ENCODE data around the gene SLC50A1. TPM values are rescaled to one million over a fixed set of nuclear protein-coding genes. Genes with fewer than 3 reads are reported as not detected.

Gene SLC50A1
- total and polyA plus RNA-seq, 2 of the 8 experiments (the other 6 are each of a cell fraction or from before 2014, with no cell fraction given): 36.5 to 90.8 TPM

DNA sequence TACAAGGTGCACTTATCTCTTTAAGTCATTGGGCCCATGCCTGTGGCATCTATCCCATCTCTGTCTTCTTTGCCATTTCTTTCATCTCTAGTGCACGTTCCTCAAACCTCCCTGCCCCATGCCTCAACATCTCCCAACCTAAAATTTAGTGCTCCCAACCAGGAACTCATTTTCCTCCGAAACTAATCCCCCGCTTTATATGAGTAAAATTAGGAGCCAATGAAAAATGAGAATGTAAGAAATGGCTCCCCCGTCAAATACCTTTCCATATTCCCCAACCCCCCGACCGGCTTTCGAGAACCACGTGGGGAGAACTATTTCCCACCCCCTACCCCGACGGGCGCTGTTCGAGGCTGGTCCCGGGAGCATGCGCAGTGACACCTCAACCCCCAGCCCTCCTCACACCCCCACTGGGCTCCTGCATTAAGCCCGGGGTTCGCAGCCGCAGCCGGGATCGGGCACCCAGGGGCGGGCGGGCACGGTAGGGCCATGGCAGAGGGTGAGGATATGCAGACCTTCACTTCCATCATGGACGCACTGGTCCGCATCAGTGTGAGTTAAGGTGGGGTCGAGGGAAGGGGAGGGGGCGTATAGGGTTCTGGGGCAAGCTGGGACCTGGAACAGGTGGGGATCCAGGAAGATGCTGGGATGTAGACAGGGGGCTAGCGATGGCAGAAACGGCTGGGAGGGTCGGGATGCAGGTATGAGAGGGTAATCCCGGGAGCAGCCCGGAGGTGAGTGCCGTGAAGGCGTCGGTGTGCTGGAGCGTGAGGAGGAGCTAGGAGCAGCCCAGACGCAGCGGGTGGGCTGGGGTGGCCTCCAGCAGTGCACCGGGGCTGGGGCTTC lies 38.0 kb downstream of the SLC50A1 start, which contains the start of gene TRIM46 (continued):
- peak; percentile 13 for TF ChIP-seq ASH2L (IDR thresholded peaks at IDR 0.05; ENCODE audit: low read length)
- no peak for TF ChIP-seq SIX5 (IDR thresholded peaks at IDR 0.05; ENCODE audit: low read depth, low read length)
- TF ChIP-seq TAF7 (optimal IDR thresholded peaks at IDR 0.05; ENCODE audit: borderline replicate concordance, low read depth, low read length): no peak
- TF ChIP-seq, protein P1, sequence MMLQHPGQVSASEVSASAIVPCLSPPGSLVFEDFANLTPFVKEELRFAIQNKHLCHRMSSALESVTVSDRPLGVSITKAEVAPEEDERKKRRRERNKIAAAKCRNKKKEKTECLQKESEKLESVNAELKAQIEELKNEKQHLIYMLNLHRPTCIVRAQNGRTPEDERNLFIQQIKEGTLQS (IDR thresholded peaks at IDR 0.05; ENCODE audit: insufficient read depth, low read depth, low read length): no peak
- TF ChIP-seq CBX8 (IDR thresholded peaks at IDR 0.05; ENCODE audit: borderline replicate concordance, low read depth, low read length): no peak
- TF ChIP-seq, protein P2, sequence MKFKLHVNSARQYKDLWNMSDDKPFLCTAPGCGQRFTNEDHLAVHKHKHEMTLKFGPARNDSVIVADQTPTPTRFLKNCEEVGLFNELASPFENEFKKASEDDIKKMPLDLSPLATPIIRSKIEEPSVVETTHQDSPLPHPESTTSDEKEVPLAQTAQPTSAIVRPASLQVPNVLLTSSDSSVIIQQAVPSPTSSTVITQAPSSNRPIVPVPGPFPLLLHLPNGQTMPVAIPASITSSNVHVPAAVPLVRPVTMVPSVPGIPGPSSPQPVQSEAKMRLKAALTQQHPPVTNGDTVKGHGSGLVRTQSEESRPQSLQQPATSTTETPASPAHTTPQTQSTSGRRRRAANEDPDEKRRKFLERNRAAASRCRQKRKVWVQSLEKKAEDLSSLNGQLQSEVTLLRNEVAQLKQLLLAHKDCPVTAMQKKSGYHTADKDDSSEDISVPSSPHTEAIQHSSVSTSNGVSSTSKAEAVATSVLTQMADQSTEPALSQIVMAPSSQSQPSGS (IDR thresholded peaks at IDR 0.05; ENCODE audit: low read length): no peak
- no peak for TF ChIP-seq PHF8 (conservative IDR thresholded peaks at IDR 0.05; ENCODE audit: low read depth, low read length)
- TF ChIP-seq SP2 (IDR thresholded peaks at IDR 0.05; ENCODE audit: low read length): no peak
- no peak for TF ChIP-seq RNF2 (IDR thresholded peaks at IDR 0.05; ENCODE audit: borderline replicate concordance, low read depth, low read length, missing control alignments, poor library complexity, severe bottlenecking)
- no peak for TF ChIP-seq EP300 (IDR thresholded peaks at IDR 0.05; ENCODE audit: borderline replicate concordance in 1 of 2, low read depth in 2 of 2, low read length in 2 of 2)
- TF ChIP-seq SIRT6 (IDR thresholded peaks at IDR 0.05; ENCODE audit: low read length): no peak
- no peak for TF ChIP-seq SRF (IDR thresholded peaks at IDR 0.05; ENCODE audit: low read depth, low read length)
- no peak for TF ChIP-seq JUN (IDR thresholded peaks at IDR 0.05; ENCODE audit: low read depth, low read length)
- no peak; a peak in 1 of 3 replicates for TF ChIP-seq POLR2A (IDR thresholded peaks at IDR 0.05; ENCODE audit: control extremely low read depth in 1 of 2, low read depth in 2 of 2, low read length in 2 of 2)
- TF ChIP-seq POU5F1 (IDR thresholded peaks at IDR 0.05; ENCODE audit: low read depth, low read length): no peak
- TF ChIP-seq RBBP5 (IDR thresholded peaks at IDR 0.05; ENCODE audit: borderline replicate concordance, low read depth, low read length): no peak
- TF ChIP-seq BACH1 (IDR thresholded peaks at IDR 0.05; ENCODE audit: low read length): no peak
- peak; percentile 5; the same call in 1 of the 2 replicates for TF ChIP-seq KDM1A (IDR thresholded peaks at IDR 0.05; ENCODE audit: borderline replicate concordance, low read length)
- TF ChIP-seq CEBPB (IDR thresholded peaks at IDR 0.05; ENCODE audit: low read depth, low read length): no peak
- TF ChIP-seq SUZ12 (IDR thresholded peaks at IDR 0.05; ENCODE audit: low read length): no peak
- TF ChIP-seq YY1 (IDR thresholded peaks at IDR 0.05; ENCODE audit: low read depth, low read length): no peak
- TF ChIP-seq EGR1 (IDR thresholded peaks at IDR 0.05; ENCODE audit: borderline replicate concordance, low read depth, low read length): no peak
- peak; percentile 4; the same call in 1 of the 2 replicates for TF ChIP-seq TBP (IDR thresholded peaks at IDR 0.05; ENCODE audit: low read depth, low read length)
